Fibroblast of pulmonary artery (primary cell): Measurements from ENCODE around the gene RADX.

Source experiments
- DNase-seq: peaks from one replicate; pipeline ENCODE4 v3.0.0-alpha.2; 2010; ENCODE audit warnings: low read depth
- H3K4me3 ChIP-seq: replicated peaks from 2 replicates; pipeline ENCODE4 v1.5.1; 2011; ENCODE audit warnings: low read depth, mild to moderate bottlenecking, control low read depth, low read length, moderate library complexity
- CTCF ChIP-seq: IDR thresholded peaks from 2 replicates; pipeline ENCODE4 v1.5.1; 2011; ENCODE audit warnings: mild to moderate bottlenecking, control low read depth, low read length, inconsistent platforms; ENCODE audit errors: missing control alignments

The RADX gene

GRCh38 chrX:106726485-106727437 lies 115.0 kb downstream of the RADX start, which contains the start of gene RNF128:
RNF128 (plus strand) TSS chrX:106726701; CDS start chrX:106726914, 213 bp downstream.
- H3K4me3 ChIP-seq, result peak within 1 kb of the TSS; percentile 57
- peak; percentile 30 for DNase-seq
- no peak for TF ChIP-seq CTCF

- TF ChIP-seq CTCF, result no peak
- no peak for DNase-seq
- no peak overlapping the region for H3K4me3 ChIP-seq
Measured at GRCh38 chrX:106728337-106728736, 116.6 kb downstream of the RADX start.
